ENCODE results near the gene CD22. TPM values are rescaled to one million over a fixed set of nuclear protein-coding genes. Genes with fewer than 3 reads are reported as not detected.
A peak's percentile ranks its signal among the peaks of the same experiment; 100 is the strongest.

CD22 gene
- total RNA-seq, 2 donors from 2014 or later: 3.7 to 5.6 TPM

DNA sequence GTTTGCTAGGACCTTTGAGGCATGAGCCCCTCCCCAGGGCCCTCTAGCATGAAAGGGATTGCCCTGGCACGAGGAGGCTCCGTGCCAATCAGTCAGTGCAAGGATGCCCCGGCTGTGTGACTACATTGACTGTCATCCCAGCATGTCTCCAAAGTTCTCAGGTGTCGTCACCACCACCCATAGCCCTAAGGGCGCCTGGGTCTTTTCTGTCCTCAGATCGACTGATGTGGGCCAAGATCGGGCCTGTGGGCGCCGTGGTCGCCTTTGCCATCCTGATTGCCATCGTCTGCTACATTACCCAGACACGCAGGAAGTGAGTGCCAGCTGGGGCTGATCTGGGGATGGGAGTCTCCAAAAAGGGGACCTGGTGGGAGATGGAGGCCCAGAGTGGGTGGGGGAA is 18.7 kb upstream of the CD22 start:
- DNase-seq (ENCODE audit: low spot score): no peak
- intact Hi-C loops (cut with DNase I): no loop called here

DNA sequence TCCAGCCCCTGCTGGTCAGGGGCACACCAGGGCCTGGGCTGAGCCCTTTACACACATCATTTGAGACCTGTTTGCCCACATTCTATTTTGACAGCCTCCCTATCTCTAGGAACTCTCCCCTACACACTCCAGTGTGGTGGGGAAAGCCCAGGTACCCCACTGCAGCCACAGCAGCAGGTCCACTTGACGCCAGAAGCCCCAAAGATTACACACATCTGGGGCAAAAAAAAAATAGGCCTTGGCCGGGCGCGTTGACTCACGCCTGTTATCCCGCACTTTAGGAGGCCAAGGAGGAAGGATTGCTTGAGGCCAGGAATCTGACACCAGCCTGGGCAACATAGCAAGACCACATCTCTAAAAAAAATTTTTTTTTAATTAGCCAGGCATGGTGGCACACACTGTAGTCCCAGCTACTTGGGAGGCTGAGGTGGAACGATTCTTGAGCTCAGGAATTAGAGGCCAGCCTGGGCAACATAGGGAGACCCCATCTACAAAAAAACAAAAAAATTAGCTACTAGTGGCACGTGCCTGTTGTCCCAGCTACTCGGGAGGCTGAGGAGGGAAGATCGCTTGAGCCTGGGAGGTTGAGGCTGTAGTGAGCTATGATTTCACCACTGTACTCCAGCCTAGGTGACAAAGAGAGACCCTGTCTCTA is 18.0 kb upstream of the CD22 start:
- intact Hi-C loops (cut with DNase I): no loop called here
- no peak for DNase-seq (ENCODE audit: low spot score)

DNA sequence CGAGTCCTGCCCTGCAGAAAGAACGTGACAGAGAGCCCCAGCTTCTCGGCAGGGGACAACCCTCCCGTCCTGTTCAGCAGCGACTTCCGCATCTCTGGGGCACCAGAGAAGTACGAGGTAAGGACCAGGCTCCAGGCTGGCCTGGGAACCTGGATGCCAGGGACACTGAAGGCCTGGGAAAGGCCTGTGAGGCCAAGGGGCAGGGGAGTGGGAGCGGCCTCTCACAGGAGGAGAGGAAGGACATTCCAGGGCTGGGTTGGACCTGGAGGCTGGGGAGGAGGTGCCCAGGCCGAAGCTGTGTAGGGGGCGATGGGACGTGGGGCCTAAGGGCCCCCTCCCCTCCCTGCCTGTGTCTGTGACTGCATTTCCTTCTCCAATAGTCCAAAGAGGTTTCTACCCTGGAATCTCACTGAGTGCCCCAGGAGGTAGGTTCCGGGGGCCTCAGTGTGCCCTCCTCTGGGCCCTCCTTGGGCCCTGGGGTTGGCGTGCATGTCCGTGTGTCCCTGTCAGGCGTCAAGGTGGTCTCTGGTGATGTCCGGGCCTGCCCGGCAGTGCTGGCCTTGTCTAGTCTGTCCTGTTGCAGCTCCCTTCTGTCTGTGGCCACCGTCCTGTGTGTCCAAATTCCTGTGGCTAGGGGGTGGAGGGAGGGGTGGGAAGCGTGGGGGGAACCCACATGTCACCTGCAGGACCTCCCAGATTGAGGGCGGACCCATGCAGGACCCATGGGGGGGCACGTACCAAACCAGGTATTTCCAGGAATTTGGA is 16.9 kb upstream of the CD22 start:
- DNase-seq (ENCODE audit: low spot score): no peak
- intact Hi-C loops (cut with DNase I): no loop called here

DNA sequence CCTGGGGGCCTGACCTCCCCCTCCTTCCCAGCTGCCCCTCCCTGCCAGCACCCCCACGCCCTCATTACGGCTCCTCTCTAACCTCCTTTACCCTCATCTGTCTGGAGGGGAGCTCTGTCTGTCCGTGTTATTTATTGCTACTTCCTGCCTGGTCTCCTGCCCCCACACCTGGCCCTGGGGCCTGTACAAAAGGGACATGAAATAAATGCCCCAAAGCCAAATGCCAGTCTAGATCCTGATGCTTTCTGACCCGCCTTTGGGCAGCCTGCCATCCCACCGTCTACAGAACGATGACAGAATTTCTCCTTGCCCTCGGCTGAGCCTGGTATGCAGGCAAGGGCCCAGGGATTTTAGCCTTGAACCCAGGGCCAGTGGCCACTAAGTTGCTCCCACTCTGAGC is 15.4 kb upstream of the CD22 start:
- intact Hi-C loops (cut with DNase I): no loop called here
- DNase-seq (ENCODE audit: low spot score): no peak

DNA sequence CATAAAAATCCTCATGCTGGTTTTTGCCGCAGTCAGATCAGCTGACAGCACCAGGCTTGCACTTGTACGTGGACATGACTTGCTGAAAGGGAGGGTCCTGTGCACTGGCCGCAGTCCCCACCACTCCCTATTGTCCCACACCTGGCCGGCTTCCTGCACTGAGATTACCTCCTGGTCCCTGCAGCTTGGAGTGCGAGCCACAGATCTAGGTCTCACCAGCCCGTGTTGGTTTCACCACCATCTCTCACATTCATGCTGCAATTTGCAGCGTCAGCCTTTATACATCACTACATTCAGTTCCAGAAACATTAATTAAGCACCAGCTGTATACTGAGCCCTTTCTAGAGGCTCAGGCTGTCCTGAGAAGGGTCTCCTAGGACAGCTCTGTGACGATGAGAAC is 15.0 kb upstream of the CD22 start:
- intact Hi-C loops (cut with DNase I): no loop called here
- no peak for DNase-seq (ENCODE audit: low spot score)

DNA sequence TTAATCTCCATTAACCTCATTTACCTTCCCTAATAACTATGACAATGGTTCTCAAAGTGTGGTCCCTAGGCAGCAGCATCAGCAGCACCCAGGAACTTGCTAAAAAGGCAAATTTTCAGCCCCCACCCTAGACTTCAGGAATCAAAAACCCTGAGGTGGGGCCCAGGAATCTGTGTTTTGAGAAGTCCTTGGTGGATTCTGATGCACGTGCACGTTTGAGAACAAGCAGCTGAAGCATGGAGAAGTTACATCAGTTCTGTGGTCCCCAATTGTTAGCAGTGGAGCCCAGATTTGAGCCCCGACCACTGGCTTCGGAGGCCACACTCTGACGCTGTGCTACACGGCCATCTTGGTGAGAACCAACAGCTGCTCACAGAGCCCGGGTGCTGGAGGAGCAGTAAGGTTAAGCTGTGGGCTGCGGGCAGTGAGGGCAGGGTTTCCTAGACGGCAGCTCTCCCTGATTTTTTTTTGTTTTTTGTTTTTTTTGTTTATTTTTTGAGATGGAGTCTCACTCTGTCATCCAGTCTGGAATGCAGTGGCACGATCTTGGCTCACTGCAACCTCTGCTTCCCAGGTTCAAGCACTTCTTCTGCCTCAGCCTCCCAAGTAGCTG is 14.0 kb upstream of the CD22 start:
- intact Hi-C loops (cut with DNase I): no loop called here
- DNase-seq (ENCODE audit: low spot score): no peak

DNA sequence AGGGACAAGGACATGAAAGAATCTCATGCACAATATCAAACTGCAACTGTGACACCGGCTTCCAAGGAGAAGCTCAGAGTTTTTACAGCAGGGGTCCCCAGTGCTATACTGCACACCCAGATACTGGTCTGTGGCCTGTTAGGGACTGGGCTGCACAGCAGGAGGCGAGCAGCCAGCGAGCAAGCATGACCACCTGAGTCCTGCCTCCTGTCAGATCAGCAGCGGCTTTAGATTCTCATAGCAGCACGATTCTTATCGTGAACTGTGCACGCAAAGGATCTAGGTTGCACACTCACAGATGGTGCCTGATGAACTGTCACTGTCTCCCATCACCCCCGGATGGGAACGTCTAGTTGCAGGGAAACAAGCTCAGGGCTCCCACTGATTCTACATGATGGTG is 13.1 kb upstream of the CD22 start:
- no peak for DNase-seq (ENCODE audit: low spot score)
- intact Hi-C loops (cut with DNase I): no loop called here

DNA sequence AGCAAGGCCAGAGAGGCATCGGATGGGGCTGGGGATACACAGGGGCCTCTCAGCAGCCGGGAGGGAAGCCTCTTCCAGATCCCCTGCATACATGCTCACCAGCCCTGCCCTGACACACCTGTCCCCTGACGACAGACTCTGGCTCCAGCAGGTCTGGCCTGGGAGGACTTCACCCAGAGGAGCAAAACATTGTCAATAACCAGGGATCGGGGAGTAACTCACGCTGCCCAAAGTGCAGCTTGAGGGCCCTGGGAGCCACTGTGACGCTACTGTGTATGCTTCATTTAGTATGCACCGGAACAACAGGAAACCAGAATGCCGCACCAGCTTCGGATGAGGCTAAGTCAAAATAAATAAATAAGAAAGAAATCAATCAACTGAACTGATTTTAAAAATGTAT is 12.4 kb upstream of the CD22 start:
- intact Hi-C loops (cut with DNase I): no loop called here
- DNase-seq (ENCODE audit: low spot score): no peak

DNA sequence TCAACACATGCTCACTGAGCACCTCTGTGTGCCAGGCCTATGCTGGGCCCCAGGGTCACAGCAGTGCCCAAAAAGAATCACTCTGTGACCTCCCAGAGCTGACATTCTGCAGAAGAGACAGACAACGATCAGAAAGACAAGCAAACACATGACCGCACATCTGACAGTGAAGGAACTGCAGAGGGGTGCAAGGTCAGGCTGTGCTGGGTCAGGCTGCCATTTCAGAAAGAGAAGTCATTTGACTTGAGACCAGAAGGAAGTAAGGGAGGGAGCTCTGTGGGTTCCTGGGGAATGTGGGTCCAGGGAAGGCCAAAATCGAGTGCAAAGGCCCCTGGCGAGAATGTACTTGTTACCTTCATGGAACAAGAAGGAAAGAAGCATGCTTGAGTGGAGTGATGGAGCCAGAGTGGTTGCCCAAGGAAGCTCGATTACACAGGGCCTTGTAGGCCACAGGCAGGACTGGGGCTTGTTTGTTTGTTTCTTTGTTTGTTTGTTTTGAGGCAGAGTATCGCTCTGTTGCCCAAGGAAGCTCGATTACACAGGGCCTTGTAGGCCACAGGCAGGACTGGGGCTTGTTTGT is 11.4 kb upstream of the CD22 start:
- intact Hi-C loops (cut with DNase I): no loop called here
- DNase-seq (ENCODE audit: low spot score): no peak

DNA sequence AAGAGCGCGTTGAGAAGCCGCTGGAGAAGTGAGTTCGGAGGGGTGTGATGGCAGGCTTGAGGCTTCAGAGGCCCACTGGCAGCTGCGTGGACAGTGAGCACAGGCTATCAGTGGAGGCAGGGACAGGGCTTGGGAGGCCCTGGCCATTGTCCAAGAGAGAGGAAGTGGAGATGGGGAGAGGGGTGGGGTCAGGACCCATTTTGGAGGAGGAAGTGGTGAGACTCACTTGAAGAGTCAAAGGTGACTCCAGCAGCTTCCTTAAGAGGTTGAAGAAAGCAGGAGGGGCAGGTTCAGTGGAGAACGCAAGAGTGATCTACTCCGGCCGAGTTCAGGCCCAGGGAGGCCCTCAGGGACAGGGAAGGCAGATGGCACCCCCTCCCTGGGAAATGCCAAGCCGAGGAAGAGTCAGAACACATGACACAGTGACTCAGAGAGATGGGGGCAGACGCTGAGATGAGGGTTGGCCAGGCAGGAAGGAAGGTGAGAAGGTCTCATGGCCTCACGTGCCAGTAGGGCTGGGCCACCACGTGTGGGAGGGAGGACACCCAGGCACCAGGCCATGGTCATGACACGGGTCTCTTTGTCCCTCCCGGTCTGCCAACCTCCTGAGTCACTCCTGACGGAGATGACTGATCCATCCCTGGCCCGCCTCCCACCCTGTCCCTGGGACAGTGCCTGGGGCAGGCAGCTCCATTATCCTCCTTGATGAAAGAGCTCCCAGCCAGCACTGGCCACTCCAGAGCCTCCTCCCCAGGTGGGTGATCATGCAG is 10.1 kb upstream of the CD22 start:
- DNase-seq (ENCODE audit: low spot score): peak; percentile 93
- intact Hi-C loops (cut with DNase I): no loop called here

DNA sequence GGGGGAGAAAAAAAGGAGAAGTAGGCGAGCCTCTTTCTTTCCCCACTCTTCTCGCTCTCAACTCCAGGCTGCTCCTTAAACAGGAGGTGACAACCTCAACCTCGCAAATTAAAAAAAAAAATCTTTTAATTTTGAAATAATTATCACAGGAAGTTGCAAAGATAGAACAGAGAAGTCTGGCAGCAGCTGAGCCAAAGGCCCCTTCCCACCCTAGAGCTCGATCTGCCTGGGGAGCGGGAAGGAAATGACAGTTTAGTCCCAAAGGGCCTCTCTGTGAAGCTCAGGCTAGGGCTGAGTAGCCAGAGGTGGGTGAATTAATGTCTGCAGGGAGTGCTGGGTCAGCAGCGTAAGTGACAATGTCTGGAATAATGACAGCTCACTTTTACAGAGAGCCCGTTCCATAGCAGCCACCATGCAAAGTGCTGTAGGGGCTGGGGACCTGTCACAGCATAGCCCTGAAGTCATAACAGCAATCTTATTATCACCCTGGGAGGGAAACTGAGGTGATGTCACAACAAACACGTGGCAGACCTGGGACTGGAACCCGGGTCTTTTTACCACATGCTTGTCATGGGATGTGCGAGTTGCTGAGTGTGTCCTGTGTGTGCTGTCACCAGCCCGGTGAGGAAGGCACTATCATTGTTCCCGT is 8.8 kb upstream of the CD22 start:
- no peak for DNase-seq (ENCODE audit: low spot score)
- intact Hi-C loops (cut with DNase I): no loop called here

DNA sequence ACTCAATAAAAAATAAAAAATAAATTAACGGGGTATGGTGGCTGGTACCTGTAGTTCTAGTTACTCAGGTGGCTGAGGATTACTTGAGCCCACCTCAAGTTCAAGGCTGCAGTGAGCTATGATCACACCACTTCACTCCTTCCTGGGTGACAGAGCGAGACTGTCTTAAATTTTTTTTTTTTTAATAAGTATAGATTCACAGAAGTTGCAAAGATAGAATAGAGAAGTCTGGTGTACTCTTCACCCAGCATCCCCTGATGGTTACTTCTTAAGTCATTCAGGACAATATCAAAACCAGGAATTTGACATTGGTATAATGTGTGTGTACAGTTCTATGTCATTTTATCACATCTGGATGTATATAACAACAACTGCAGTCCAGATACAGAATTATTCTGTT is 7.7 kb upstream of the CD22 start:
- DNase-seq (ENCODE audit: low spot score): no peak
- intact Hi-C loops (cut with DNase I): no loop called here

DNA sequence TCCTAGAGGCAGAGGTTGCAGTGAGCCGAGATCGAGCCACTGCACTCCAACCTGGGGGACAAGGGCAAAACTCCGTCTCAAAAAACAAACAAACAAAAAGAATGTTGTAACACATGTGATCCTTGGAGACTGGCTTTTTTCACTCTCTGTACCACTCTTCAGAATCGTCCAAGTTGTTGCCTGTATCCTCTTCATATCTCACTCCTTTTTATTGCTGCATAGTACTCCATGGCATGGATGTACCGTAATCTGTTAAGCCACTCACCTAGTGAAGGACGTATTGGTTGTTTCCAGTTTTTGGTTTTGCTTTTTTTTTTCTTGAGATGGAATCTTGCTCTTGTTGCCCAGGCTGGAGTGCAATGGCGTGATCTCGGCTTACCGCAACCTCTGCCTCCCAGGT is 7.0 kb upstream of the CD22 start:
- intact Hi-C loops (cut with DNase I): no loop called here
- no peak for DNase-seq (ENCODE audit: low spot score)

DNA sequence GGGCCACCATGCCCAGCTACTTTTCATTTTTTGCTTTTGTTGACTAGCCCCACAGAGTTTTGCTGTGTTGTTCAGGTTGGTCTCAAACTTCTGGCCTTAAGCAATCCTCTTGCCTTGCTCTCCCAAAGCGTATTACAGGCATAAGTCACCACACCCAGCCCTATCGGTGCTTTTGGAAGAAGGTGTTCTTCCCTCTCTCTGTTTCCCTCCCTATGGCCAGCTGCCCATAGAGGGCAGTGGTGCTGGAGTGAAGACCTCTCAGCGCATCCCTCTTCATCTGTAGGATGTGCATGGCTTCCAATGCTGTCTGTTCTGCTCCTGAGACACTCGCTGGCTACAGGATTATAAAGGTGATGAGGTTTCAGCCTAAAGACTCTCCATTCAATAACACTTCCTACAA is 1.3 kb upstream of the CD22 start:
- DNase-seq (ENCODE audit: low spot score): no peak
- intact Hi-C loops (cut with DNase I): no loop called here

DNA sequence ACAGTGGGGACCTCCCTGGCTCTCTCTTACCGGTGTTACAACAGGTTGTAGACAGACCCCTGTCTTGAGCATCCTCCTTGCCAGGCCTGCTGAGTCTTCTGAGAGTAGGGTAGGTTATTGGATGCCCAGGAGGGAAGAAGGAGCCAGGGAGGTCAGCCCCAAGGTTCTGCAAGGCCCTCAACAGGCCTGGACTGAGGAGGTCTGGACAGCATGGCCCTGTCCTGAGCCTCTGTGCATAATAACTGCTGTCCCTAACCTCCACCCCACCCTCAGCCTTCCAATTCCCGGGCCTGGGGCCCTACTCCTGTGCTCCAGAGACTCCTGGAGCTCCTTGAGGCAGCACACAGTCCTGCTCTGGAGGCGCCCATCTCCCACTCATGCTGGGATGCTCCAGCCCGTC is 336 bp downstream of the CD22 start:
- DNase-seq (ENCODE audit: low spot score): no peak
- intact Hi-C loops (cut with DNase I): no loop called here

DNA sequence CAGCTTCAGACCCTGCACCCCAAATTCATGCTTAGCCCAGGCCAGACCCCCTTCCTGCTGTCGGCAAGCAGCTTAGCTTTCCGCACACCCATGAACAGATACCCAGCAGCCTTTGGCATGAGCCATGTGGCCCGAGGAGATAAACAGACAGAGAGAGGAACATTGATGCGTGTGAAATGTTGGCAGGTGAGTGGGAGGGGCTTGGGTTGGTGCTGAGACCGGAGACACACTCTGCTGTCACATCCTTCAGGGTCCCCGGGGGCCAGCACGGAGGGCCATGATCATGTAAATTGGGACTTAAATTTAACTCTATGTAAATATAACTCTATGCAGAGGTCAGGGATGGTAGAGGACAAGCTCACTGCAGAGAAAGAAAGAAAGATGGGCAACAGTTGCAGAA is 1.5 kb downstream of the CD22 start:
- DNase-seq (ENCODE audit: low spot score): no peak
- intact Hi-C loops (cut with DNase I): no loop called here

DNA sequence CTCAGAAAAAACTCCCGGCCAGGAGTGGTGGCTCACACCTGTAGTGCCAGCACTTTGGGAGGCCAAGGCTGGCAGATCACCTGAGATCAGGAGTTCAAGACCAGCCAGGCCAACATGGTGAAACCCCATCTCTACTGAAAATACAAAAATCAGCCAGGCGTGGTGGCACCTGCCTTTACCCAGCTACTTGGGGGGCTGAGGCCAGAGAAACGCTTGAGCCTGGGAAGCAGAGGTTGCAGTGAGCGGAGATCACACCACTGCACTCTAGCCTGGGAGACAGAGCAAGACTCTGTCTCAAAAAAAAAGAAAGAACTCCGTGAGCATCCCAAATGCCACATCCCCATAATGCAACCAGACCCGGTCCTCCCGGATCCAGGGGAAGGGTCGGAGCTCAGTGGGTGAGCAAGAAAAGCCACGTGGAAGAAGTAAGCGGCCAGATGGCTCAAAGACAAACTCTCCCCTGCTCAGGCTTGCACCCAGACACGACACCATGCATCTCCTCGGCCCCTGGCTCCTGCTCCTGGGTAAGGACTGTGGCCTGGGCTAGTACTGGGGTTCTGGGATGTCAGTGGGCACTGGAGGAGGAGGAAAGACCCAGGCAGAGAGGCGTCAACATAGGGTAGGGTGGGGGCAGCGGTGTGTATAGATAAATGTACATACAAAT is 2.7 kb downstream of the CD22 start:
- intact Hi-C loops (cut with DNase I): no loop called here

DNA sequence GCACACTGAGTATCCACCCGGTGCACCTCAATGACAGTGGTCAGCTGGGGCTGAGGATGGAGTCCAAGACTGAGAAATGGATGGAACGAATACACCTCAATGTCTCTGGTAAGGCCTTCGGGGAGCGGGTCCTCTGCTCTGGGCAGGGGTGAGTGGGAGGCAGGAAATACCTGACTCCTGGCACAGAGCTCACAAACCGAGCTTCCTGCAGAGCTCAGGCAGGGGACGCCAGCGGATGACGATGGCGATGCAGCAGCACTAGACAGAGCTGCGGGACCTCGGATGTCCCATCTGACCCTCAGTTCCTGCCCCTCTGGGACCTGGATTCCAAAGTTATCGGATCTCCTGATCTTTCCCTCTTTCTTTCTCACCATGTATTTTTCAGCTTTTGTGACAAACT is 3.8 kb downstream of the CD22 start:
- DNase-seq (ENCODE audit: low spot score): no peak
- intact Hi-C loops (cut with DNase I): no loop called here

More for the DNA sequence above, 2.7 kb downstream of the CD22 start:
- no peak for DNase-seq (ENCODE audit: low spot score)
